ENCODE measurements around the gene BTG1. TPM values are rescaled to one million over a fixed set of nuclear protein-coding genes. Genes with fewer than 3 reads are reported as not detected.

The BTG1 gene
- total RNA-seq, 1 experiment from 2014 or later = 72.4 TPM

- TF ChIP-seq EZH2 (IDR thresholded peaks at IDR 0.05; ENCODE audit: low read depth) = no peak
- Histone ChIP-seq H3K79me2 (ENCODE audit: low read depth) (peaks cover 73% of the 10 kb centered on the region), H2AFZ (no peak overlapping the region), H3K4me1 (replicated peaks; ENCODE audit: insufficient read depth) (peaks cover 62% of the 10 kb centered on the region), H3K9me3 (ENCODE audit: insufficient read depth, low read depth) (no peaks in the 10 kb centered on the region), H3K4me2 (peak overlapping the region; percentile 96), H3F3A (ENCODE audit: insufficient read depth, low read depth) (peaks cover 29% of the 10 kb centered on the region), H3K9me2 (ENCODE audit: insufficient read depth) (no peaks in the 10 kb centered on the region), H3K27ac (peak overlapping the region; percentile 96), H4K20me1 (ENCODE audit: insufficient read depth) (peaks cover 38% of the 10 kb centered on the region), H3K27me3 (ENCODE audit: insufficient read depth, low read depth) (no peaks in the 10 kb centered on the region), H3K36me3 (ENCODE audit: low read depth) (peaks cover 56% of the 10 kb centered on the region), H3K4me3 (peak overlapping the region; percentile 72)
- DNase-seq = no peak
- ChIA-PET CTCF (interaction anchor here (1.0 kb wide), 1 partner anchor 332 kb away, joined by 4 read pairs; no protein-coding TSS in a partner anchor), POLR2A (ENCODE audit: unreplicated experiment) (interaction anchor here (0.6 to 0.7 kb wide), 2 partner anchors 417 to 767 kb away, joined by 4 to 7 read pairs; no protein-coding TSS in a partner anchor)
- no TSS peak for BruUV-seq (replicated peaks)
- intact Hi-C loops (cut with micrococcal nuclease; ENCODE audit: unreplicated experiment) = loop anchor here (5.0 to 10.0 kb wide), 3 partner anchors 222 to 568 kb away; no protein-coding TSS in a partner anchor
Measured at GRCh38 chr12:92143258-92143657, 2.4 kb downstream of the BTG1 start.

GRCh38 chr12:92142251-92142926 is 3.3 kb downstream of the BTG1 start:
- Histone ChIP-seq H3K4me3 (peak overlapping the region; percentile 72), H3K9me3 (ENCODE audit: insufficient read depth, low read depth) (no peaks in the 10 kb centered on the region), H2AFZ (no peak overlapping the region), H3K4me1 (replicated peaks; ENCODE audit: insufficient read depth) (peaks cover 63% of the 10 kb centered on the region), H3K27me3 (ENCODE audit: insufficient read depth, low read depth) (no peaks in the 10 kb centered on the region), H3K4me2 (peak overlapping the region; percentile 96), H4K20me1 (ENCODE audit: insufficient read depth) (peaks cover 38% of the 10 kb centered on the region), H3K9me2 (ENCODE audit: insufficient read depth) (no peaks in the 10 kb centered on the region), H3F3A (ENCODE audit: insufficient read depth, low read depth) (peaks cover 38% of the 10 kb centered on the region), H3K79me2 (ENCODE audit: low read depth) (peaks cover 82% of the 10 kb centered on the region), H3K27ac (peak overlapping the region; percentile 96), H3K36me3 (ENCODE audit: low read depth) (peaks cover 64% of the 10 kb centered on the region)
- ChIA-PET CTCF (no interaction called here), POLR2A (ENCODE audit: unreplicated experiment) (interaction anchor here (0.6 kb wide), 1 partner anchor 418 kb away, joined by 4 read pairs; no protein-coding TSS in a partner anchor)
- no TSS peak for BruUV-seq (replicated peaks)
- DNase-seq = no peak
- no peak for TF ChIP-seq CTCF (conservative IDR thresholded peaks at IDR 0.05)
- TF ChIP-seq EZH2 (IDR thresholded peaks at IDR 0.05; ENCODE audit: low read depth) = no peak
- intact Hi-C loops (cut with micrococcal nuclease; ENCODE audit: unreplicated experiment) = loop anchor here (5.0 to 10.0 kb wide), 3 partner anchors 222 to 568 kb away; no protein-coding TSS in a partner anchor

- H3K4me2 ChIP-seq = peak overlapping the region; percentile 96
- POLR2A ChIA-PET (ENCODE audit: unreplicated experiment) = interaction anchor here (0.7 kb wide), 3 partner anchors 87 to 363 kb away, joined by 3 to 8 read pairs (median 7); no protein-coding TSS in a partner anchor
- no peaks in the 10 kb centered on the region for H3K27me3 ChIP-seq (ENCODE audit: insufficient read depth, low read depth)
- peaks cover 38% of the 10 kb centered on the region for H4K20me1 ChIP-seq (ENCODE audit: insufficient read depth)
- TF ChIP-seq EZH2 (IDR thresholded peaks at IDR 0.05; ENCODE audit: low read depth) = no peak
- no peak for TF ChIP-seq CTCF (conservative IDR thresholded peaks at IDR 0.05)
- H3K4me1 ChIP-seq (replicated peaks; ENCODE audit: insufficient read depth) = peaks cover 67% of the 10 kb centered on the region
- no TSS peak for BruUV-seq (replicated peaks)
- H3F3A ChIP-seq (ENCODE audit: insufficient read depth, low read depth) = peaks cover 45% of the 10 kb centered on the region
- no peak overlapping the region for H2AFZ ChIP-seq
- no peak for DNase-seq
- H3K4me3 ChIP-seq = peak overlapping the region; percentile 72
- H3K9me2 ChIP-seq (ENCODE audit: insufficient read depth) = no peaks in the 10 kb centered on the region
- H3K27ac ChIP-seq = peak overlapping the region; percentile 96
- intact Hi-C loops (cut with micrococcal nuclease; ENCODE audit: unreplicated experiment) = loop anchor here (5.0 to 10.0 kb wide), 3 partner anchors 223 to 567 kb away; no protein-coding TSS in a partner anchor
- no peaks in the 10 kb centered on the region for H3K9me3 ChIP-seq (ENCODE audit: insufficient read depth, low read depth)
- H3K36me3 ChIP-seq (ENCODE audit: low read depth) = peaks cover 69% of the 10 kb centered on the region
- peaks cover 89% of the 10 kb centered on the region for H3K79me2 ChIP-seq (ENCODE audit: low read depth)
- CTCF ChIA-PET = no interaction called here
Measured at GRCh38 chr12:92141591-92142121, 4.0 kb downstream of the BTG1 start.

All from PC-9 (cell line).